ENCODE results near the gene NANOS1. TPM values are rescaled to one million over a fixed set of nuclear protein-coding genes. Genes with fewer than 3 reads are reported as not detected.

The NANOS1 gene
- total RNA-seq, 1 experiment from 2014 or later = 5.4 TPM

GRCh38 chr10:118998183-118998582, 31.3 kb upstream of the NANOS1 start:
- H3K79me2 ChIP-seq (ENCODE audit: low read length) = no peaks in the 10 kb centered on the region
- CTCF ChIA-PET = no interaction called here
- BruUV-seq (replicated peaks) = no TSS peak
- H3K9me3 ChIP-seq (ENCODE audit: low read length) = no peaks in the 10 kb centered on the region
- no peak overlapping the region for H2AFZ ChIP-seq (ENCODE audit: low read length)
- no peak overlapping the region for H3K4me2 ChIP-seq (ENCODE audit: low read length)
- ATAC-seq (no peak), DNase-seq (no peak)
- H3K27me3 ChIP-seq (ENCODE audit: low read length) = no peaks in the 10 kb centered on the region
- no peaks in the 10 kb centered on the region for H4K20me1 ChIP-seq (ENCODE audit: low read length)
- POLR2A ChIA-PET (ENCODE audit: unreplicated experiment) = no interaction called here
- no peak overlapping the region for H3K27ac ChIP-seq (ENCODE audit: low read length)
- H3K4me3 ChIP-seq (ENCODE audit: low read length) = no peak overlapping the region
- no peaks in the 10 kb centered on the region for H3K9me2 ChIP-seq (replicated peaks; ENCODE audit: low read length)
- intact Hi-C loops (cut with micrococcal nuclease) = no loop called here
- TF ChIP-seq EZH2 (IDR thresholded peaks at IDR 0.05; ENCODE audit: low read length, unreplicated experiment) = no peak
- no peak for TF ChIP-seq EZH2phosphoT487 (IDR thresholded peaks at IDR 0.05; ENCODE audit: borderline replicate concordance, low read length)
- H3K9ac ChIP-seq (ENCODE audit: low read length) = no peak overlapping the region
- H3F3A ChIP-seq (ENCODE audit: low read length, unreplicated experiment) = no peaks in the 10 kb centered on the region
- H3K36me3 ChIP-seq (ENCODE audit: low read depth, low read length) = no peaks in the 10 kb centered on the region
- no peaks in the 10 kb centered on the region for H3K4me1 ChIP-seq (ENCODE audit: insufficient read depth, low read length)

GRCh38 chr10:119001717-119002500, 27.6 kb upstream of the NANOS1 start:
- ATAC-seq = no peak
- TF ChIP-seq EZH2phosphoT487 (IDR thresholded peaks at IDR 0.05; ENCODE audit: borderline replicate concordance, low read length) (no peak), CTCF (conservative IDR thresholded peaks at IDR 0.05; ENCODE audit: low read depth, low read length) (no peak), EZH2 (IDR thresholded peaks at IDR 0.05; ENCODE audit: low read length, unreplicated experiment) (no peak)
- CTCF ChIA-PET = no interaction called here
- no peak overlapping the region for H3K4me3 ChIP-seq (ENCODE audit: low read length)
- H3K27ac ChIP-seq (ENCODE audit: low read length) = no peak overlapping the region
- H3K36me3 ChIP-seq (ENCODE audit: low read depth, low read length) = no peaks in the 10 kb centered on the region
- no TSS peak for BruUV-seq (replicated peaks)
- H4K20me1 ChIP-seq (ENCODE audit: low read length) = no peaks in the 10 kb centered on the region
- intact Hi-C loops (cut with micrococcal nuclease) = no loop called here
- H3K9me3 ChIP-seq (ENCODE audit: low read length) = no peaks in the 10 kb centered on the region
- no peak overlapping the region for H2AFZ ChIP-seq (ENCODE audit: low read length)
- no peak overlapping the region for H3K9ac ChIP-seq (ENCODE audit: low read length)
- POLR2A ChIA-PET (ENCODE audit: unreplicated experiment) = interaction anchor here (0.6 kb wide), 1 partner anchor 15 kb away, joined by 3 read pairs; no protein-coding TSS in a partner anchor
- H3K9me2 ChIP-seq (replicated peaks; ENCODE audit: low read length) = no peaks in the 10 kb centered on the region
- no peak overlapping the region for H3K4me2 ChIP-seq (ENCODE audit: low read length)
- peaks cover 7% of the 10 kb centered on the region for H3F3A ChIP-seq (ENCODE audit: low read length, unreplicated experiment)
- H3K79me2 ChIP-seq (ENCODE audit: low read length) = no peaks in the 10 kb centered on the region
- no peak for DNase-seq
- H3K27me3 ChIP-seq (ENCODE audit: low read length) = no peaks in the 10 kb centered on the region
- H3K4me1 ChIP-seq (ENCODE audit: insufficient read depth, low read length) = peaks cover 21% of the 10 kb centered on the region

GRCh38 chr10:119003572-119004289, 25.8 kb upstream of the NANOS1 start:
- intact Hi-C loops (cut with micrococcal nuclease) = no loop called here
- H3K36me3 ChIP-seq (ENCODE audit: low read depth, low read length) = no peaks in the 10 kb centered on the region
- H3K27me3 ChIP-seq (ENCODE audit: low read length) = no peaks in the 10 kb centered on the region
- no TSS peak for BruUV-seq (replicated peaks)
- DNase-seq = no peak
- H3F3A ChIP-seq (ENCODE audit: low read length, unreplicated experiment) = peaks cover 12% of the 10 kb centered on the region
- no peak overlapping the region for H3K4me3 ChIP-seq (ENCODE audit: low read length)
- H3K9ac ChIP-seq (ENCODE audit: low read length) = no peak overlapping the region
- H3K27ac ChIP-seq (ENCODE audit: low read length) = no peak overlapping the region
- no peaks in the 10 kb centered on the region for H3K79me2 ChIP-seq (ENCODE audit: low read length)
- POLR2A ChIA-PET (ENCODE audit: unreplicated experiment) = no interaction called here
- no peaks in the 10 kb centered on the region for H3K9me3 ChIP-seq (ENCODE audit: low read length)
- no peak for TF ChIP-seq EZH2 (IDR thresholded peaks at IDR 0.05; ENCODE audit: low read length, unreplicated experiment)
- TF ChIP-seq EZH2phosphoT487 (IDR thresholded peaks at IDR 0.05; ENCODE audit: borderline replicate concordance, low read length) = no peak
- no peak for TF ChIP-seq CTCF (conservative IDR thresholded peaks at IDR 0.05; ENCODE audit: low read depth, low read length)
- no peaks in the 10 kb centered on the region for H4K20me1 ChIP-seq (ENCODE audit: low read length)
- no peak for ATAC-seq
- CTCF ChIA-PET = no interaction called here
- H2AFZ ChIP-seq (ENCODE audit: low read length) = no peak overlapping the region
- no peaks in the 10 kb centered on the region for H3K9me2 ChIP-seq (replicated peaks; ENCODE audit: low read length)
- no peak overlapping the region for H3K4me2 ChIP-seq (ENCODE audit: low read length)
- H3K4me1 ChIP-seq (ENCODE audit: insufficient read depth, low read length) = peaks cover 27% of the 10 kb centered on the region
